Chondrocyte (in vitro differentiated cells): ENCODE data around the gene TNNT2. TPM values are rescaled to one million over a fixed set of nuclear protein-coding genes. Genes with fewer than 3 reads are reported as not detected.

Source experiments
- DNase-seq: peaks from one replicate; pipeline ENCODE4 v3.0.0; 2021; ENCODE audit warnings: mixed read lengths, low spot score
- H3K27ac Mint-ChIP-seq: one replicate; pipeline ENCODE4 v1.8.0; 2021; ENCODE audit warnings: mild to moderate bottlenecking, moderate library complexity, mixed read lengths; ENCODE audit not compliant: unreplicated experiment
- H3K27me3 Mint-ChIP-seq: 2 replicates; pipeline ENCODE4 v1.8.0; 2021; ENCODE audit warnings: low read depth, mixed read lengths
- H3K36me3 Mint-ChIP-seq: 2 replicates; pipeline ENCODE4 v1.8.0; 2021; ENCODE audit warnings: low read depth, mixed read lengths
- H3K4me1 Mint-ChIP-seq: 2 replicates; pipeline ENCODE4 v1.8.0; 2021; ENCODE audit warnings: low read depth, mild to moderate bottlenecking, mixed read lengths
- H3K4me3 Mint-ChIP-seq: one replicate; pipeline ENCODE4 v1.8.0; 2021; ENCODE audit warnings: mild to moderate bottlenecking, moderate library complexity, mixed read lengths; ENCODE audit not compliant: unreplicated experiment
- H3K9me3 Mint-ChIP-seq: 2 replicates; pipeline ENCODE4 v1.8.0; 2021; ENCODE audit warnings: low read depth, mixed read lengths
- total RNA-seq: library from RNA; stranded (reverse); gene quantifications from 3 replicates; pipeline ENCODE4 v1.2.1, GENCODE V29; 2021
- TF ChIP-seq, protein P1 (sequence below): fragments of 200-600 bp; sonication (generic); IDR thresholded peaks from 2 replicates; pipeline ENCODE4 v1.5.0; 2021; ENCODE audit warnings: antibody characterized with exemption, mild to moderate bottlenecking, moderate library complexity

TNNT2 gene
- total RNA-seq, 1 donor from 2014 or later, result 21.6 TPM

- H3K36me3 Mint-ChIP-seq, result no peaks in the 10 kb centered on the region
- peaks cover 18% of the 10 kb centered on the region for H3K27me3 Mint-ChIP-seq
- no peak within 1 kb of the TSS for H3K27ac Mint-ChIP-seq
- H3K4me1 Mint-ChIP-seq, result peaks cover 5% of the 10 kb centered on the region
- no peaks in the 10 kb centered on the region for H3K9me3 Mint-ChIP-seq
- TF ChIP-seq, protein P1, sequence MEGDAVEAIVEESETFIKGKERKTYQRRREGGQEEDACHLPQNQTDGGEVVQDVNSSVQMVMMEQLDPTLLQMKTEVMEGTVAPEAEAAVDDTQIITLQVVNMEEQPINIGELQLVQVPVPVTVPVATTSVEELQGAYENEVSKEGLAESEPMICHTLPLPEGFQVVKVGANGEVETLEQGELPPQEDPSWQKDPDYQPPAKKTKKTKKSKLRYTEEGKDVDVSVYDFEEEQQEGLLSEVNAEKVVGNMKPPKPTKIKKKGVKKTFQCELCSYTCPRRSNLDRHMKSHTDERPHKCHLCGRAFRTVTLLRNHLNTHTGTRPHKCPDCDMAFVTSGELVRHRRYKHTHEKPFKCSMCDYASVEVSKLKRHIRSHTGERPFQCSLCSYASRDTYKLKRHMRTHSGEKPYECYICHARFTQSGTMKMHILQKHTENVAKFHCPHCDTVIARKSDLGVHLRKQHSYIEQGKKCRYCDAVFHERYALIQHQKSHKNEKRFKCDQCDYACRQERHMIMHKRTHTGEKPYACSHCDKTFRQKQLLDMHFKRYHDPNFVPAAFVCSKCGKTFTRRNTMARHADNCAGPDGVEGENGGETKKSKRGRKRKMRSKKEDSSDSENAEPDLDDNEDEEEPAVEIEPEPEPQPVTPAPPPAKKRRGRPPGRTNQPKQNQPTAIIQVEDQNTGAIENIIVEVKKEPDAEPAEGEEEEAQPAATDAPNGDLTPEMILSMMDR, result no peak
- DNase-seq, result no peak
- H3K4me3 Mint-ChIP-seq, result peak within 1 kb of the TSS; percentile 24
Measured at GRCh38 chr1:201399018-201399351, 21.5 kb upstream of the TNNT2 start, which contains the start of gene LAD1. TSS of gene LAD1 (minus strand) at chr1:201399324. CDS start at chr1:201399306, 18 bp downstream.

DNA sequence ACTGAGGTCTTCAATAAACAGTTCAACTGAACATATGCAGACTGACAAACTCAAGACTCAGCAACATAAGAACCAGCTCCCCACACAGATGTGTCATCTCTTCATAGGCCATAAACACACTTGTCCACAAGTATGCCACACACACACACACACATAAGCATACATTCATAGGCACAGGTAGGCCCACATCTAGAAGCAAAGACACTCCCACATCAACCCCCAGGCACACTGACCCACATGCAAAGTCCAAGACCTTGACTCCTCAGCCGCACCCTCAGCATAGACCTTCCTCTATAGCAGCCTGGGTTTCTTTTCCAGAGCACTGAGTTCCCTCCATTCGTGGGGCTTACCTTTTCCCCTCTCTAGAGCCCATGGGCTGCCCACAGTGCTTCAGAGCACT lies 20.2 kb upstream of the TNNT2 start:
- no peak overlapping the region for H3K27ac Mint-ChIP-seq
- no peak overlapping the region for H3K4me3 Mint-ChIP-seq
- H3K4me1 Mint-ChIP-seq, result peaks cover 5% of the 10 kb centered on the region
- H3K27me3 Mint-ChIP-seq, result peaks cover 21% of the 10 kb centered on the region
- no peak for DNase-seq
- TF ChIP-seq, protein P1, result no peak
- H3K36me3 Mint-ChIP-seq, result no peaks in the 10 kb centered on the region
- no peaks in the 10 kb centered on the region for H3K9me3 Mint-ChIP-seq

DNA sequence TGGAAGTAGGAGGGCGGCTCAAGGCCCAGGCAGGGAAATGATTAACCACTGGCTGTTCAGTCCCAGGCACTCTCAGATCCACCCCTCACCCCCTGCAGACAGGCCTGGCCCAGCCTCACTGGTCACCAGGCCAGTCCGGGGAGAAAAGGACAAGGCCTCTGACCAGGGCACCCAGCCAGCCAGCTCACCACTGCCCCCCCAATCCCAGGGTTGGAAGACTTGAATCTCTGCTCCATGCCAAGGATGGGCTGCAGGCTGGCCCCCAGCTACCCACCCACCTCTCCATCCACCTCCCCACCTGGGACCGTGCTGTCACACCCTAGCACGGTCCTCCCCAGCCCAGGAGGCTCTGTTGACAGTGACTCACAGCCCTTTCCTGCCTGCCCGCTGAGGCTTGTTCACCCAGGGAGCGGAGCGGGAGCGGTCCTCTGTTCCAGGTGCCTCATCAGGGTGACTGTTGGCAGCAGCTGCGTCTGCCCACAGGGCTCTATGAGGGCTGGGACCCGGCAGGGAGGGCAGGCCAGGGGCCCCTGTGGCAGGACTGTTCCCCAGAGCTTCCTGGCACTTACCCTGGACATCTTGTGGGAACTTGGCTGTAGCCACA lies 19.5 kb upstream of the TNNT2 start:
- no peaks in the 10 kb centered on the region for H3K9me3 Mint-ChIP-seq
- H3K27ac Mint-ChIP-seq, result no peak overlapping the region
- no peaks in the 10 kb centered on the region for H3K36me3 Mint-ChIP-seq
- H3K27me3 Mint-ChIP-seq, result peaks cover 21% of the 10 kb centered on the region
- peaks cover 7% of the 10 kb centered on the region for H3K4me1 Mint-ChIP-seq
- no peak for DNase-seq
- TF ChIP-seq, protein P1, result no peak
- H3K4me3 Mint-ChIP-seq, result no peak overlapping the region

DNA sequence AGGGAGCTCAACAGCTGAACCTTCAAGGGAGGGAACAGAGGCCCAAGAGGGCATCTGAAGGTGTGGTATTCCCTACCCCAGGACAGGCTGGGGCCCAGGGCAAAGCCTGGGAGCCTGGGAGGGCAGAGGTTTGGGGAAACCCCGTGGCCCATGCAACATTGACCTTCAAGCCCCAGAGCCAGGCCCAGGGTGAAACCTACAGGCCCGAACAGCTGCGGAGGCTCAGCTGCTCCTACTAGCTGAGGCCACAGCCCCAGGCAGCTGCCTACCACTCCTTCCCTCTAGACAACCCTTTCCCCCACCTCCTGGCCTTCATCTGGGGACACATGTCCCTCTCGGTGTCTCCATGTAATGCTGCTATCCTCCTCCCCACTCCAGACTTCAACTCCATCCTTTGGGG lies 18.5 kb upstream of the TNNT2 start:
- Mint-ChIP-seq H3K27me3 (peaks cover 21% of the 10 kb centered on the region), H3K4me1 (peaks cover 11% of the 10 kb centered on the region), H3K27ac (no peak overlapping the region), H3K4me3 (no peak overlapping the region), H3K36me3 (no peaks in the 10 kb centered on the region), H3K9me3 (no peaks in the 10 kb centered on the region)
- TF ChIP-seq, protein P1, result no peak
- no peak for DNase-seq

DNA sequence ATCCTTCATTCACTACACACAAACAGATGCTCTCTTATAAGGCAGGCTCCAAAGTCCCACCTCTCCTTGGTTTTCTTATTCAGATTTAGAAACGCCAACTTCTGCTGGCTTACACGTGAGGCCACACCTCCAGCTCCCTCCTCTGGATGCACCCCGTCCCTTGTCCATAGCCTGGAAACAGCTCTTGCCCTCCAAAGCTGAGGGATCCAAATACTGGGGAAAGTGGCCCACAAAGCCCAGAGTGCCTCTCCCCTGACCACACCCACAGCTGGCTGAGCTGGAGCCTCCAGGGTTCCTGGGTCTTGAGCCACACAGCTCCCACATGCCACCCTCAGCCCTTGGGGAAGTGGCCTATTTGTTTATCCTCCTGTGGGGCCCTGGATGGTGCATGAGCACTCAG lies 17.1 kb upstream of the TNNT2 start:
- H3K27me3 Mint-ChIP-seq, result peaks cover 11% of the 10 kb centered on the region
- no peak for DNase-seq
- no peak overlapping the region for H3K4me3 Mint-ChIP-seq
- H3K4me1 Mint-ChIP-seq, result peaks cover 11% of the 10 kb centered on the region
- no peak overlapping the region for H3K27ac Mint-ChIP-seq
- H3K9me3 Mint-ChIP-seq, result no peaks in the 10 kb centered on the region
- H3K36me3 Mint-ChIP-seq, result no peaks in the 10 kb centered on the region
- TF ChIP-seq, protein P1, result no peak
